RWPE1 (cell line): ENCODE data around the gene REV3L.
"Not testable (repeated sequence)": the region's sequence is repeated elsewhere in the genome, so short reads cannot be mapped to it uniquely, and the experiment has no call there.

Experiments
- CTCF ChIA-PET: fragments of 350-600 bp; sonication (Branson Sonifier 250); formaldehyde crosslinking; extraction: SDS; loops from one replicate; lab custom pipeline; 2021; lab: Yijun Ruan, JAX
- POLR2A ChIA-PET: fragments of 400-600 bp; formaldehyde crosslinking; extraction: SDS; loops from one replicate; lab custom pipeline; 2020; ENCODE audit warnings: antibody characterized with exemption; ENCODE audit not compliant: low non-redundant PET; lab: Yijun Ruan, JAX
- DNase-seq: peaks from one replicate; pipeline ENCODE4 v3.0.0; 2012; ENCODE audit warnings: low spot score
- H3K27ac ChIP-seq: fragments of 450-650 bp; 2 replicates; pipeline ENCODE4 v1.5.1; 2017
- CTCF ChIP-seq: fragments of 450-650 bp; conservative IDR thresholded peaks from 2 replicates; pipeline ENCODE4 v1.5.1; 2017; ENCODE audit warnings: low read depth, mild to moderate bottlenecking

Gene REV3L

GRCh38 chr6:111260570-111261298, 222.3 kb downstream of the REV3L start:
- peak; percentile 47 for DNase-seq
- POLR2A ChIA-PET: no interaction called here

GRCh38 chr6:111259089-111259831, 223.8 kb downstream of the REV3L start:
- POLR2A ChIA-PET: interaction anchor here (0.6 kb wide), 1 partner anchor 1072 kb away, joined by 4 read pairs; no protein-coding TSS in a partner anchor
- peak; percentile 97 for DNase-seq

More at GRCh38 chr6:111260570-111261298, 222.3 kb downstream of the REV3L start:
- H3K27ac ChIP-seq: peak overlapping the region; percentile 88
- TF ChIP-seq CTCF: no peak
- CTCF ChIA-PET: no interaction called here

GRCh38 chr6:111258615-111259088, 224.4 kb downstream of the REV3L start:
- DNase-seq: no peak
- ChIA-PET POLR2A (interaction anchor here (0.6 kb wide), 1 partner anchor 1073 kb away, joined by 4 read pairs; no protein-coding TSS in a partner anchor), CTCF (interaction anchor here (0.5 to 1.7 kb wide), 10 partner anchors 9 to 1057 kb away, joined by 3 to 8 read pairs (median 3); no protein-coding TSS in a partner anchor)
- H3K27ac ChIP-seq: peak overlapping the region; percentile 88
- no peak for TF ChIP-seq CTCF

More at GRCh38 chr6:111259089-111259831, 223.8 kb downstream of the REV3L start:
- peak overlapping the region; percentile 88 for H3K27ac ChIP-seq
- CTCF ChIA-PET: interaction anchor here (0.5 to 1.7 kb wide), 12 partner anchors 9 to 1058 kb away, joined by 3 to 8 read pairs (median 3); no protein-coding TSS in a partner anchor
- TF ChIP-seq CTCF: peak; percentile 93

GRCh38 chr6:111258010-111258409, 225.0 kb downstream of the REV3L start:
- POLR2A ChIA-PET: no interaction called here
- CTCF ChIA-PET: interaction anchor here (0.8 to 1.7 kb wide), 4 partner anchors 19 to 256 kb away, joined by 3 to 8 read pairs (median 4); no protein-coding TSS in a partner anchor
- no peak overlapping the region for H3K27ac ChIP-seq
- no peak for TF ChIP-seq CTCF
- no peak for DNase-seq

GRCh38 chr6:111256646-111257045, 226.4 kb downstream of the REV3L start:
- ChIA-PET CTCF (interaction anchor here (0.5 to 0.7 kb wide), 7 partner anchors 15 to 1546 kb away, joined by 3 to 7 read pairs (median 3); no protein-coding TSS in a partner anchor), POLR2A (no interaction called here)
- no peak overlapping the region for H3K27ac ChIP-seq
- no peak for DNase-seq
- TF ChIP-seq CTCF: peak; percentile 30; the same call in 1 of the 2 replicates

- POLR2A ChIA-PET, DNase-seq, H3K27ac ChIP-seq: not testable (repeated sequence)
- CTCF ChIA-PET: interaction anchor here (0.5 to 0.7 kb wide), 4 partner anchors 14 to 962 kb away, joined by 3 to 7 read pairs (median 4); no protein-coding TSS in a partner anchor
Observed at GRCh38 chr6:111255838-111256237, 227.2 kb downstream of the REV3L start.
